ENCODE results near the gene RBM42.
A peak's percentile ranks its signal among the peaks of the same experiment; 100 is the strongest.

DNA sequence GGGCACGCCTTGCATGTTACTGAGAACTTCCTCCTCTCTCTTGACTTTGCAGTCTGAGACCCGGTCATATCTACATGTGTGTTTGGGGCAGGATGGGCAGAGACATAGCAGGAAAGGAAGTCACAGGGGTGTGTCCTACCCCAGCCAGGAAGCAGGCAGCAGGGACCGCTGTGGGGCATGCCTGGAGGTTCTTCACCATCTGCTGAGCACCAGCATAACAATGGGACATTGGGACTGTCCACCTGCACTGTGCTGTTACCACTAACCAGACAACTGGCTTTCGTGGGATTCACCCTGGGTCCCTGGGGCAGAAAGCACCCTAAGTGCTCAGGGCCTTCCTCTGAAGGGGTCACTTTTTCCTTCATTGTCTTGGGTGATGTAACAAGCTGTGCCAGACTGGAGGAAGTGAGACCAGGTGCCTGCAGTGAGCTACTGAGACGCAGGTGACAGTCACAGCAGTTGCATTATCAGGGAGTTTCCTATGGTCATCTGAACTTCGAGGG, 18.9 kb upstream of the RBM42 start:
- peak; percentile 55; the same call in 1 of the 2 replicates for TF ChIP-seq POLR2A (IDR thresholded peaks at IDR 0.05; ENCODE audit: low read depth, low read length)
- TF ChIP-seq POLR2AphosphoS5 (IDR thresholded peaks at IDR 0.05; ENCODE audit: low read depth, low read length) = 0 out of 2 replicates have a peak, but pooled peaks have one; percentile 30
- TF ChIP-seq TAF1 (IDR thresholded peaks at IDR 0.05; ENCODE audit: borderline replicate concordance, low read depth, low read length) = 0 out of 2 replicates have a peak, but pooled peaks have one; percentile 49
